ENCODE results near the gene CHTF18. TPM values are rescaled to one million over a fixed set of nuclear protein-coding genes. Genes with fewer than 3 reads are reported as not detected.

The CHTF18 gene
- total RNA-seq, 2 experiments from 2014 or later = 125 to 146 TPM

- Histone ChIP-seq H2AFZ (ENCODE audit: low read length) (no peak overlapping the region), H3K9me2 (ENCODE audit: insufficient read depth, low read length) (no peaks in the 10 kb centered on the region), H3K27ac (ENCODE audit: low read depth, low read length, poor library complexity, severe bottlenecking) (no peak overlapping the region), H3K4me1 (ENCODE audit: insufficient read depth, low read length, poor library complexity, severe bottlenecking) (no peaks in the 10 kb centered on the region), H4K20me1 (ENCODE audit: insufficient read depth, low read length) (no peaks in the 10 kb centered on the region), H3K4me2 (ENCODE audit: low read length) (no peak overlapping the region), H3K36me3 (ENCODE audit: insufficient read depth, low read length) (no peaks in the 10 kb centered on the region), H3K4me3 (ENCODE audit: low read depth, low read length, poor library complexity, severe bottlenecking) (no peak overlapping the region), H3K9me3 (ENCODE audit: low read length) (no peaks in the 10 kb centered on the region), H3K79me2 (ENCODE audit: insufficient read depth, low read depth, low read length) (no peaks in the 10 kb centered on the region)
- no peak for TF ChIP-seq EZH2phosphoT487 (IDR thresholded peaks at IDR 0.05; ENCODE audit: borderline replicate concordance, low read depth, low read length)
- no peak for TF ChIP-seq CTCF (conservative IDR thresholded peaks at IDR 0.05; ENCODE audit: low read length)
- no peak for DNase-seq (ENCODE audit: low spot score)
- CTCF ChIA-PET (ENCODE audit: unreplicated experiment) = no interaction called here
- POLR2A ChIA-PET = no interaction called here
- BruUV-seq (replicated peaks) = no TSS peak
- intact Hi-C loops (cut with micrococcal nuclease; ENCODE audit: unreplicated experiment) = no loop called here
Observed at GRCh38 chr16:847151-847550, 58.7 kb downstream of the CHTF18 start.

Small RNA genes lying within 50 kb of the gene (microRNA-seq; reads per million reads assigned to microRNA genes)
- not detected for gene MIR662 (ENCODE audit: borderline replicate concordance)

Small RNA genes lying within 50 kb of the gene (small RNA-seq; reads per million reads assigned to genes)
- not detected for gene MIR662

Other genes starting within 250 kb of the CHTF18 start
- not detected in 2 replicates for gene PRR35, start 228.2 kb upstream of the CHTF18 start, total RNA-seq (2014; rRNA removed; shearing (Covaris generic))
- gene PRR35, start 228.2 kb upstream of the CHTF18 start, total RNA-seq (2022) = not detected in 2 replicates
- gene NHLRC4, start 221.6 kb upstream of the CHTF18 start, total RNA-seq (2014; rRNA removed; shearing (Covaris generic)) = 3.7 and 4.2 TPM in 2 replicates
- gene NHLRC4, start 221.6 kb upstream of the CHTF18 start, total RNA-seq (2022) = 2.5 and 2.6 TPM in 2 replicates
- 32.3 and 39.0 TPM in 2 replicates for gene PIGQ, start 218.7 kb upstream of the CHTF18 start, total RNA-seq (2014; rRNA removed; shearing (Covaris generic))
- 51.4 and 54.2 TPM in 2 replicates for gene PIGQ, start 218.7 kb upstream of the CHTF18 start, total RNA-seq (2022)
- 18.2 and 20.9 TPM in 2 replicates for gene RAB40C, start 198.6 kb upstream of the CHTF18 start, total RNA-seq (2014; rRNA removed; shearing (Covaris generic))
- 18.3 and 19.3 TPM in 2 replicates for gene RAB40C, start 198.6 kb upstream of the CHTF18 start, total RNA-seq (2022)
- gene WFIKKN1, start 157.6 kb upstream of the CHTF18 start, total RNA-seq (2014; rRNA removed; shearing (Covaris generic)) = 0.46 and 0.47 TPM in 2 replicates
- 0.81 and 1.2 TPM in 2 replicates for gene WFIKKN1, start 157.6 kb upstream of the CHTF18 start, total RNA-seq (2022)
- 135 and 152 TPM in 2 replicates for gene METTL26, start 152.3 kb upstream of the CHTF18 start, total RNA-seq (2014; rRNA removed; shearing (Covaris generic))
- 83.9 and 99.0 TPM in 2 replicates for gene METTL26, start 152.3 kb upstream of the CHTF18 start, total RNA-seq (2022)
- 62.8 and 63.2 TPM in 2 replicates for gene MCRIP2, start 146.8 kb upstream of the CHTF18 start, total RNA-seq (2014; rRNA removed; shearing (Covaris generic))
- 47.8 and 64.1 TPM in 2 replicates for gene MCRIP2, start 146.8 kb upstream of the CHTF18 start, total RNA-seq (2022)
- gene WDR90, start 139.3 kb upstream of the CHTF18 start, total RNA-seq (2014; rRNA removed; shearing (Covaris generic)) = 77.6 and 110 TPM in 2 replicates
- gene WDR90, start 139.3 kb upstream of the CHTF18 start, total RNA-seq (2022) = 143 and 153 TPM in 2 replicates
- 129 and 136 TPM in 2 replicates for gene RHOT2, start 120.5 kb upstream of the CHTF18 start, total RNA-seq (2014; rRNA removed; shearing (Covaris generic))
- gene RHOT2, start 120.5 kb upstream of the CHTF18 start, total RNA-seq (2022) = 129 and 133 TPM in 2 replicates
- gene RHBDL1, start 112.9 kb upstream of the CHTF18 start, total RNA-seq (2014; rRNA removed; shearing (Covaris generic)) = 3.8 and 4.2 TPM in 2 replicates
- 3.6 and 4.2 TPM in 2 replicates for gene RHBDL1, start 112.9 kb upstream of the CHTF18 start, total RNA-seq (2022)
- gene STUB1, start 108.2 kb upstream of the CHTF18 start, total RNA-seq (2014; rRNA removed; shearing (Covaris generic)) = 85.5 and 111 TPM in 2 replicates
- 72.4 and 78.6 TPM in 2 replicates for gene STUB1, start 108.2 kb upstream of the CHTF18 start, total RNA-seq (2022)
- gene JMJD8, start 104.3 kb upstream of the CHTF18 start, total RNA-seq (2014; rRNA removed; shearing (Covaris generic)) = 70.6 and 82.3 TPM in 2 replicates
- gene JMJD8, start 104.3 kb upstream of the CHTF18 start, total RNA-seq (2022) = 46.8 and 48.7 TPM in 2 replicates
- 10.3 and 11.6 TPM in 2 replicates for gene WDR24, start 98.2 kb upstream of the CHTF18 start, total RNA-seq (2014; rRNA removed; shearing (Covaris generic))
- gene WDR24, start 98.2 kb upstream of the CHTF18 start, total RNA-seq (2022) = 24.0 and 28.9 TPM in 2 replicates
- gene FBXL16, start 82.8 kb upstream of the CHTF18 start, total RNA-seq (2014; rRNA removed; shearing (Covaris generic)) = 0.16 and 0.28 TPM in 2 replicates
- gene FBXL16, start 82.8 kb upstream of the CHTF18 start, total RNA-seq (2022) = 0.42 and 0.52 TPM in 2 replicates
- 9.5 and 15.9 TPM in 2 replicates for gene METRN, start 73.5 kb upstream of the CHTF18 start, total RNA-seq (2014; rRNA removed; shearing (Covaris generic))
- 12.2 and 14.4 TPM in 2 replicates for gene METRN, start 73.5 kb upstream of the CHTF18 start, total RNA-seq (2022)
- 44.8 and 51.3 TPM in 2 replicates for gene ANTKMT, start 67.5 kb upstream of the CHTF18 start, total RNA-seq (2014; rRNA removed; shearing (Covaris generic))
- 45.5 and 46.5 TPM in 2 replicates for gene ANTKMT, start 67.5 kb upstream of the CHTF18 start, total RNA-seq (2022)
- 25.8 and 35.9 TPM in 2 replicates for gene CCDC78, start 62.2 kb upstream of the CHTF18 start, total RNA-seq (2014; rRNA removed; shearing (Covaris generic))
- 52.6 and 57.9 TPM in 2 replicates for gene CCDC78, start 62.2 kb upstream of the CHTF18 start, total RNA-seq (2022)
- gene HAGHL, start 61.5 kb upstream of the CHTF18 start, total RNA-seq (2014; rRNA removed; shearing (Covaris generic)) = 28.1 and 30.8 TPM in 2 replicates
- 56.3 and 57.9 TPM in 2 replicates for gene HAGHL, start 61.5 kb upstream of the CHTF18 start, total RNA-seq (2022)
- 142 and 169 TPM in 2 replicates for gene CIAO3, start 47.6 kb upstream of the CHTF18 start, total RNA-seq (2014; rRNA removed; shearing (Covaris generic))
- 156 and 173 TPM in 2 replicates for gene CIAO3, start 47.6 kb upstream of the CHTF18 start, total RNA-seq (2022)
- 0.13 TPM in 1 of 2 replicates, not detected in the other for gene MSLN, start 27.9 kb upstream of the CHTF18 start, total RNA-seq (2014; rRNA removed; shearing (Covaris generic))
- 0.30 and 0.44 TPM in 2 replicates for gene MSLN, start 27.9 kb upstream of the CHTF18 start, total RNA-seq (2022)
- 51.4 and 64.1 TPM in 2 replicates for gene RPUSD1, start 239 bp upstream of the CHTF18 start, total RNA-seq (2014; rRNA removed; shearing (Covaris generic))
- 42.1 and 48.6 TPM in 2 replicates for gene RPUSD1, start 239 bp upstream of the CHTF18 start, total RNA-seq (2022)
- not detected in 2 replicates for gene GNG13, start 12.1 kb downstream of the CHTF18 start, total RNA-seq (2014; rRNA removed; shearing (Covaris generic))
- not detected in 2 replicates for gene GNG13, start 12.1 kb downstream of the CHTF18 start, total RNA-seq (2022)
- gene LMF1, start 182.4 kb downstream of the CHTF18 start, total RNA-seq (2014; rRNA removed; shearing (Covaris generic)) = 5.8 and 17.0 TPM in 2 replicates
- 31.4 and 32.8 TPM in 2 replicates for gene LMF1, start 182.4 kb downstream of the CHTF18 start, total RNA-seq (2022)
- gene SOX8, start 193.2 kb downstream of the CHTF18 start, total RNA-seq (2014; rRNA removed; shearing (Covaris generic)) = 0.82 and 0.85 TPM in 2 replicates
- gene SOX8, start 193.2 kb downstream of the CHTF18 start, total RNA-seq (2022) = 2.3 and 2.4 TPM in 2 replicates

All from OCI-LY7 (cell line).